Activated CD8-positive, alpha-beta T cell treated with anti-CD3 and anti-CD28 coated beads, Interleukin-2, amount 10 ng/mL, durations not matched to agents 7 days and 5 days (primary cell): ENCODE results near the gene ATM. TPM values are rescaled to one million over a fixed set of nuclear protein-coding genes. Genes with fewer than 3 reads are reported as not detected.

Experiments
- total RNA-seq, 2 experiments: library from RNA; stranded (reverse); gene quantifications; one replicate each; pipeline ENCODE4 v1.2.3, GENCODE V29; 2021

The ATM gene
- total RNA-seq, 2 experiments from 2014 or later, result 206 to 214 TPM

Other genes with a start within 250 kb of the ATM start
- 10 to 100 TPM; 29.7 to 31.3 TPM for gene CUL5, start 214.2 kb upstream of the ATM start, total RNA-seq
- gene ACAT1, start 101.5 kb upstream of the ATM start, total RNA-seq, result 10 to 100 TPM; 55.8 to 63.9 TPM
- gene NPAT, start 429 bp upstream of the ATM start, total RNA-seq, result 10 to 100 TPM; 46.7 to 57.2 TPM
- under 1 TPM; 0.74 to 0.83 TPM for gene C11orf65, start 244.5 kb downstream of the ATM start, total RNA-seq